Measurements from ENCODE around the gene TRAPPC2L. TPM values are rescaled to one million over a fixed set of nuclear protein-coding genes. Genes with fewer than 3 reads are reported as not detected.

Gene TRAPPC2L
- total and polyA plus RNA-seq, 2 of the 13 experiments (the other 11 are each of a cell fraction or from before 2014, with no cell fraction given), result 96.3 to 107 TPM

- TF ChIP-seq ZNF639 (CRISPR knock-in tag; conservative IDR thresholded peaks at IDR 0.05) (no peak), IRF2 (CRISPR knock-in tag; IDR thresholded peaks at IDR 0.05) (no peak), SNRNP70 (IDR thresholded peaks at IDR 0.05; ENCODE audit: low read depth, low read length) (no peak), ZFP37 (CRISPR knock-in tag; IDR thresholded peaks at IDR 0.05; ENCODE audit: borderline replicate concordance) (no peak), ZNF800 (CRISPR knock-in tag; IDR thresholded peaks at IDR 0.05) (no peak), SMAD1 (CRISPR knock-in tag; IDR thresholded peaks at IDR 0.05; ENCODE audit: borderline replicate concordance, low read depth) (no peak), MEIS2 (CRISPR knock-in tag; IDR thresholded peaks at IDR 0.05) (no peak), ATF1 (CRISPR knock-in tag; IDR thresholded peaks at IDR 0.05) (no peak), CBX2 (IDR thresholded peaks at IDR 0.05; ENCODE audit: low read depth, low read length) (no peak), CBX2 (CRISPR knock-in tag; IDR thresholded peaks at IDR 0.05; ENCODE audit: low read depth) (no peak), EZH2 (conservative IDR thresholded peaks at IDR 0.05; ENCODE audit: low read depth, low read length) (no peak), KAT8 (CRISPR knock-in tag; IDR thresholded peaks at IDR 0.05) (no peak), KMT2A (CRISPR knock-in tag; IDR thresholded peaks at IDR 0.05) (no peak), ZNF780A (CRISPR knock-in tag; IDR thresholded peaks at IDR 0.05) (no peak), ZBTB7A (CRISPR knock-in tag; IDR thresholded peaks at IDR 0.05) (0 out of 2 replicates have a peak, but pooled peaks have one; percentile 27)
- TF ChIP-seq, protein P1, sequence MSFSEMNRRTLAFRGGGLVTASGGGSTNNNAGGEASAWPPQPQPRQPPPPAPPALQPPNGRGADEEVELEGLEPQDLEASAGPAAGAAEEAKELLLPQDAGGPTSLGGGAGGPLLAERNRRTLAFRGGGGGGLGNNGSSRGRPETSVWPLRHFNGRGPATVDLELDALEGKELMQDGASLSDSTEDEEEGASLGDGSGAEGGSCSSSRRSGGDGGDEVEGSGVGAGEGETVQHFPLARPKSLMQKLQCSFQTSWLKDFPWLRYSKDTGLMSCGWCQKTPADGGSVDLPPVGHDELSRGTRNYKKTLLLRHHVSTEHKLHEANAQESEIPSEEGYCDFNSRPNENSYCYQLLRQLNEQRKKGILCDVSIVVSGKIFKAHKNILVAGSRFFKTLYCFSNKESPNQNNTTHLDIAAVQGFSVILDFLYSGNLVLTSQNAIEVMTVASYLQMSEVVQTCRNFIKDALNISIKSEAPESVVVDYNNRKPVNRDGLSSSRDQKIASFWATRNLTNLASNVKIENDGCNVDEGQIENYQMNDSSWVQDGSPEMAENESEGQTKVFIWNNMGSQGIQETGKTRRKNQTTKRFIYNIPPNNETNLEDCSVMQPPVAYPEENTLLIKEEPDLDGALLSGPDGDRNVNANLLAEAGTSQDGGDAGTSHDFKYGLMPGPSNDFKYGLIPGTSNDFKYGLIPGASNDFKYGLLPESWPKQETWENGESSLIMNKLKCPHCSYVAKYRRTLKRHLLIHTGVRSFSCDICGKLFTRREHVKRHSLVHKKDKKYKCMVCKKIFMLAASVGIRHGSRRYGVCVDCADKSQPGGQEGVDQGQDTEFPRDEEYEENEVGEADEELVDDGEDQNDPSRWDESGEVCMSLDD (CRISPR knock-in tag; IDR thresholded peaks at IDR 0.05; ENCODE audit: borderline replicate concordance), result no peak
- TF ChIP-seq, protein P2, sequence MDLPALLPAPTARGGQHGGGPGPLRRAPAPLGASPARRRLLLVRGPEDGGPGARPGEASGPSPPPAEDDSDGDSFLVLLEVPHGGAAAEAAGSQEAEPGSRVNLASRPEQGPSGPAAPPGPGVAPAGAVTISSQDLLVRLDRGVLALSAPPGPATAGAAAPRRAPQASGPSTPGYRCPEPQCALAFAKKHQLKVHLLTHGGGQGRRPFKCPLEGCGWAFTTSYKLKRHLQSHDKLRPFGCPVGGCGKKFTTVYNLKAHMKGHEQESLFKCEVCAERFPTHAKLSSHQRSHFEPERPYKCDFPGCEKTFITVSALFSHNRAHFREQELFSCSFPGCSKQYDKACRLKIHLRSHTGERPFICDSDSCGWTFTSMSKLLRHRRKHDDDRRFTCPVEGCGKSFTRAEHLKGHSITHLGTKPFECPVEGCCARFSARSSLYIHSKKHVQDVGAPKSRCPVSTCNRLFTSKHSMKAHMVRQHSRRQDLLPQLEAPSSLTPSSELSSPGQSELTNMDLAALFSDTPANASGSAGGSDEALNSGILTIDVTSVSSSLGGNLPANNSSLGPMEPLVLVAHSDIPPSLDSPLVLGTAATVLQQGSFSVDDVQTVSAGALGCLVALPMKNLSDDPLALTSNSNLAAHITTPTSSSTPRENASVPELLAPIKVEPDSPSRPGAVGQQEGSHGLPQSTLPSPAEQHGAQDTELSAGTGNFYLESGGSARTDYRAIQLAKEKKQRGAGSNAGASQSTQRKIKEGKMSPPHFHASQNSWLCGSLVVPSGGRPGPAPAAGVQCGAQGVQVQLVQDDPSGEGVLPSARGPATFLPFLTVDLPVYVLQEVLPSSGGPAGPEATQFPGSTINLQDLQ (CRISPR knock-in tag; IDR thresholded peaks at IDR 0.05), result no peak
- TF ChIP-seq, protein P3, sequence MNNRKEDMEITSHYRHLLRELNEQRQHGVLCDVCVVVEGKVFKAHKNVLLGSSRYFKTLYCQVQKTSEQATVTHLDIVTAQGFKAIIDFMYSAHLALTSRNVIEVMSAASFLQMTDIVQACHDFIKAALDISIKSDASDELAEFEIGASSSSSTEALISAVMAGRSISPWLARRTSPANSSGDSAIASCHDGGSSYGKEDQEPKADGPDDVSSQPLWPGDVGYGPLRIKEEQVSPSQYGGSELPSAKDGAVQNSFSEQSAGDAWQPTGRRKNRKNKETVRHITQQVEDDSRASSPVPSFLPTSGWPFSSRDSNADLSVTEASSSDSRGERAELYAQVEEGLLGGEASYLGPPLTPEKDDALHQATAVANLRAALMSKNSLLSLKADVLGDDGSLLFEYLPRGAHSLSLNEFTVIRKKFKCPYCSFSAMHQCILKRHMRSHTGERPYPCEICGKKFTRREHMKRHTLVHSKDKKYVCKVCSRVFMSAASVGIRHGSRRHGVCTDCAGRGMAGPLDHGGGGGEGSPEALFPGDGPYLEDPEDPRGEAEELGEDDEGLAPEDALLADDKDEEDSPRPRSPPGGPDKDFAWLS (CRISPR knock-in tag; IDR thresholded peaks at IDR 0.05; ENCODE audit: borderline replicate concordance), result no peak
Measured at GRCh38 chr16:88815901-88816589, 40.9 kb upstream of the TRAPPC2L start (continued).

All from HepG2 (cell line).